Retinal pigment epithelial cell (primary cell): ENCODE measurements around the gene ARHGAP45.

Experiments used
- DNase-seq: peaks from one replicate; pipeline ENCODE4 v3.0.0-alpha.2; 2010; ENCODE audit warnings: low read depth
- H3K4me3 ChIP-seq: 2 replicates; pipeline ENCODE4 v1.5.1; 2011; ENCODE audit warnings: mild to moderate bottlenecking, low read length, control low read depth, moderate library complexity
- TF ChIP-seq, protein P1 (sequence below): conservative IDR thresholded peaks from 2 replicates; pipeline ENCODE4 v1.5.1; 2011; ENCODE audit warnings: low read depth, low read length, control low read depth, inconsistent platforms

ARHGAP45 gene

DNA sequence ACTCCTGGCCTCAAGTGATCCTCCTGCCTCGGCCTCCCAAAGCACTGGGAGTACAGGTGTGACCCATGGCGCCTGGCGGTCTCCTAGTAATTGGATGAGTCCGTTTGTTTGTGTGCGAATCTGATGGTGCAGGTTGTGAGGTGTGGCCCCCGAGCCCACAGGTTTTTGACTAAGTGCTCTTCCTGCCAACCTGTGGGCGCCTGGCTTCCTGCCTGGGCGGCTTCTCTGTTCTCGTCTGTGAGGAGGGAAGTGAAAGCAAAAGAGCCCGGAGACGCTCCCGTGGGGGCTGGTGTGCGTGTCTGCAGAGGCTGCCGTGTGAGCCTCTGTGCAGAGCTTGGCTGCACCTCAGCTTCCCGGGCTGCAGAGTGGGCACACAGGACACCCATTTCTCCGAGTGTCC, 10.0 kb downstream of the ARHGAP45 start:
- TF ChIP-seq, protein P1, sequence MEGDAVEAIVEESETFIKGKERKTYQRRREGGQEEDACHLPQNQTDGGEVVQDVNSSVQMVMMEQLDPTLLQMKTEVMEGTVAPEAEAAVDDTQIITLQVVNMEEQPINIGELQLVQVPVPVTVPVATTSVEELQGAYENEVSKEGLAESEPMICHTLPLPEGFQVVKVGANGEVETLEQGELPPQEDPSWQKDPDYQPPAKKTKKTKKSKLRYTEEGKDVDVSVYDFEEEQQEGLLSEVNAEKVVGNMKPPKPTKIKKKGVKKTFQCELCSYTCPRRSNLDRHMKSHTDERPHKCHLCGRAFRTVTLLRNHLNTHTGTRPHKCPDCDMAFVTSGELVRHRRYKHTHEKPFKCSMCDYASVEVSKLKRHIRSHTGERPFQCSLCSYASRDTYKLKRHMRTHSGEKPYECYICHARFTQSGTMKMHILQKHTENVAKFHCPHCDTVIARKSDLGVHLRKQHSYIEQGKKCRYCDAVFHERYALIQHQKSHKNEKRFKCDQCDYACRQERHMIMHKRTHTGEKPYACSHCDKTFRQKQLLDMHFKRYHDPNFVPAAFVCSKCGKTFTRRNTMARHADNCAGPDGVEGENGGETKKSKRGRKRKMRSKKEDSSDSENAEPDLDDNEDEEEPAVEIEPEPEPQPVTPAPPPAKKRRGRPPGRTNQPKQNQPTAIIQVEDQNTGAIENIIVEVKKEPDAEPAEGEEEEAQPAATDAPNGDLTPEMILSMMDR, result no peak
- no peak for DNase-seq
- no peak overlapping the region for H3K4me3 ChIP-seq

DNA sequence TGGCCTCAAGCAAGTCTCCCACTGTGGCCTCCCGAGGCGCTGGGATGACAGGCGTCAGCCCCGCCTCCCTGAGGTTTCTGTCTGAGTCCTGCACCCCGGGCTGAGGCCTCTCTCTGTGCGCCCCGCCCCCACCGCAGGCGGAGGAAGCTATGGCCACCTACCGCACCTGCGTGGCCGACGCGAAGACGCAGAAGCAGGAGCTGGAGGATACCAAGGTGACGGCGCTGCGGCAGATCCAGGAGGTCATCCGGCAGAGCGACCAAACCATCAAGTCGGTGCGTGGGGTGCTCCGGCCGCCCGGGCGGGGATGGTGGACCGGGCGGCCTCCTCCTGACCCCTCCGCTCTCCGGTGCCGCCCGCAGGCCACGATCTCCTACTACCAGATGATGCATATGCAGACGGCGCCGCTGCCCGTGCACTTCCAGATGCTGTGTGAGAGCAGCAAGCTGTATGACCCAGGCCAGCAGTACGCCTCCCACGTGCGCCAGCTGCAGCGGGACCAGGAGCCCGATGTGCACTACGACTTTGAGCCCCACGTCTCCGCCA, 12.7 kb downstream of the ARHGAP45 start:
- H3K4me3 ChIP-seq, result no peak overlapping the region
- TF ChIP-seq, protein P1, result no peak
- DNase-seq, result no peak

DNA sequence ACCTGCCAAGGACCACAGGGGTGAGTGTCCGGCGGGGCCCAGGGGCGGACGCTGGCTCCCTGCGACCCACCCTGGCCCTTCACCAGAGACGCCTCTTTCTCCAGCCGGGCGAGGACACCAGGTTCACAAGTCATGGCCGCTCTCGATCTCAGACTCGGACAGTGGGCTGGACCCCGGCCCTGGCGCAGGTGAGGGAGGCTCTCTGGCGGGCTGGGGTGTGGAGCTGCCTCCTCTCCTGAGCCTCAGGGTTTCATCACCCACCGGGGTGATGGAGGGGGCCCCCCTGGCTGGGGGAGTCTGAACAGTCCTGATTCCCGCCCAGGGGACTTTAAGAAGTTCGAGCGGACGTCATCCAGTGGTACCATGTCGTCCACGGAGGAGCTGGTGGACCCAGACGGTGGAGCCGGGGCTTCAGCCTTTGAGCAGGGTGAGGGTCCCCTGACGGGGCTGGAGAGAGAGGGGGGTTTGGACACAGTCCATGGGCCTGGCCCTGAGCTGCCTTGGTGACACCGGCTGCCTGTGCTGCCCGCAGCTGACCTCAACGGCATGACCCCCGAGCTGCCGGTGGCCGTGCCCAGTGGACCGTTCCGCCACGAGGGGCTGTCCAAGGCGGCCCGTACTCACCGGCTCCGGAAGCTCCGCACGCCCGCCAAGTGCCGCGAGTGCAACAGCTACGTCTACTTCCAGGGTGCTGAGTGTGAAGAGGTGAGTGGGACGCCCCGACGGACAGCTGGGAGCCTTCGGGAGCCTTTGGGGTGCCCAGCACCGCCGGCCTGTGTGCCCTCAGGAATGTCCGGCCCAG, 13.6 kb downstream of the ARHGAP45 start:
- H3K4me3 ChIP-seq, result no peak overlapping the region
- TF ChIP-seq, protein P1, result no peak
- no peak for DNase-seq

DNA sequence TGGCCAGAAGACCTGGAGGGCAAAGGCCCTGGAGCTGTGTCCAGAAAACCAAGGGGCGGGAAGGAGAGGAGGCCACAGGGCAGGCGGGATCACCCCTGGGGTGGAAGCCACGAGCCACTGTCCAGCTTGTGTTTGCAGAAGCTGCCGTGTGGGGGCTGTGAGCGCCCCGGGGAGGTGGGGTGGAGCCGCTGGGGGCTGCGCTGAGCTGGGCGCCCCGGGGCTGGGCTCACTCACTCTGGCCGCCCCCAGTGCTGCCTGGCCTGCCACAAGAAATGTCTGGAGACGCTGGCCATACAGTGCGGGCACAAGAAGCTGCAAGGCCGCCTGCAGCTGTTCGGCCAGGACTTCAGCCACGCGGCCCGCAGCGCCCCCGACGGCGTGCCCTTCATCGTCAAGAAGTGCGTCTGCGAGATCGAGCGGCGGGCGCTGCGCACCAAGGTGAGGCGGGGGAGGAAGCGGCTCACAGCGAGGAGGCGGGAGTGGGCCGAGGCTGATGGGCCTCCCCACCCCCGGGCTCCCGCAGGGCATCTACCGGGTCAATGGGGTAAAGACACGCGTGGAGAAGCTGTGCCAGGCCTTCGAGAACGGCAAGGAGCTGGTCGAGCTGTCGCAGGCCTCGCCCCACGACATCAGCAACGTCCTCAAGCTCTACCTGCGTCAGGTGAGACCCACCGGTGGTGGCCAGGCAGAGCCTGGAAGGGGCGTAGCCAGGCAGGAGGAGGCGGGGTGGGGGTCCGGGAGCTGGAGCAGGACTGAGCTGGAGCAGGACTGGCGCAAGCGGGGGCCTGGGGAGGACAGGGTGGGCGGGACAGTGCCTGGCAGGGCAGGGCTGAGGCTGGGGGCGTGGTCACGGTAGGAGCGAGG, 14.6 kb downstream of the ARHGAP45 start:
- DNase-seq, result no peak
- TF ChIP-seq, protein P1, result no peak
- no peak overlapping the region for H3K4me3 ChIP-seq

DNA sequence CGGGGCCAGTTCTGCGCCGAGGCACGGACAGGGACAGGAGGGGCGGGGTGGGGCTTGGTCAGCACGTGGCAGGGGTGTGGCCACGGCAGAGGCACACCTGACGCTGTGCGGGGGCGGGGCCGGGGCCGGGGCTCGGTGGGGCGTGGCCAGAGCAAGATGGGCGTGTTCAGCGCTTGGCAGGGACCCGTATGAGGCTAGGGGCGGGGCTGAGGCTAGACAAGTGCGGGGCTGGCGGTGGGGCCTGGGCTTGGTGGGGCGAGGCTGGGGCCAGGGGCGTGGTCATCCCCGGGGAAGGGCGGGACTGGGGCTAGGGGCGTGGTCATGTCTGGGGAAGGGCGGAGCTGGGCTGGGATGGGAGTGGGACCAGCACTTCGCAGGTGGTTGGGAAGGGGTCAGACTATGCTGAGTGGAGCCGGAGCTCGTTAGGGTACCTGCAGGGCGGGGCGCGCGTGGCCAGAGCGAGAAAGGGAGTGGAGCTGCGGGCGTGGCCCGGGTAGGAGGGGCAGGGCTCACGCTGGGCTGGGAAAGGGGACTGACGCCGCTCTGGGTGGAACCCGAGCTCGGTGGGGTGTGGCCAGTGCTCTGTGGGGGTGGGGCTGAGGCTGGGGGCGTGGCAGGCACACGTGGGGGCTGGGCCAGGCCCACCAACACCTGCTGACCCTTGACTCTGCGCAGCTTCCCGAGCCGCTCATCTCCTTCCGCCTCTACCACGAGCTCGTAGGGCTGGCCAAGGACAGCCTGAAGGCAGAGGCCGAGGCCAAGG, 15.4 kb downstream of the ARHGAP45 start:
- DNase-seq, result no peak
- H3K4me3 ChIP-seq, result no peak overlapping the region
- TF ChIP-seq, protein P1, result no peak

DNA sequence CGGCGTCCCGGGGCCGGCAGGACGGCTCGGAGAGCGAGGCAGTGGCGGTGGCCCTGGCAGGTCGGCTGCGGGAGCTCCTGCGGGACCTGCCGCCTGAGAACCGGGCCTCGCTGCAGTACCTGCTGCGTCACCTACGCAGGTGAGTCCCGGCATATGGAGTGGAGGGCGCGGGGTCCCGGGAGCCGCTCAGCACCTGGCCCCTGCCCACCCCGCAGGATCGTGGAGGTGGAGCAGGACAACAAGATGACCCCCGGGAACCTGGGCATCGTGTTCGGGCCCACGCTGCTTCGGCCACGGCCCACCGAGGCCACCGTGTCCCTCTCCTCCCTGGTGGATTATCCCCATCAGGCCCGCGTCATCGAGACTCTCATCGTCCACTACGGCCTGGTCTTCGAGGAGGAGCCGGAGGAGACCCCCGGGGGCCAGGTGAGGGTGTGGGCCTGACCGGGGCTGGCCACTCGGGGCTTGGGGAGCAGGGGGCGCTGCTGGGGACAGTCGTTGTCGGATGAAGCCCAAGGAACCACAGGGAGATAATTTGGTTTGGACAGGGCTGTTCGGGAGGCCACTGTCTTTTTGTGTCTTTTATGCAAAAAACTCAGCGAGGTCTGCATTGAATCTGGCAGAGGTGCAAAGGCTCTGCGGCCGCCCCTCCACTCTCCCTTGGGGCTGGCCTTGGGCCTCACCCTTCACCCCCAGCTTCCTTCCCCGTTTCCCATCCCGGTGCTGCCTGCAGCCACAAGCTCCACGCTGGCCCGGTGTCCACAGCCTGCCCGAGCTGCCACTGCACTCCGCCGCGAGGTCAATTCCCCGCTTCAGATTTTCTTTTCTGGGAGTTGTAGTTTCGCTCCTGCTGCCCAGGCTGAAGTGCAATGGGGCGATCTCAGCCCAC, 16.2 kb downstream of the ARHGAP45 start:
- TF ChIP-seq, protein P1, result no peak
- no peak overlapping the region for H3K4me3 ChIP-seq
- no peak for DNase-seq
